ENCODE data around the gene PGAM5. TPM values are rescaled to one million over a fixed set of nuclear protein-coding genes. Genes with fewer than 3 reads are reported as not detected.

PGAM5 gene
- total RNA-seq, 4 donors from 2014 or later, result 21.6 to 45.8 (median 26.0) TPM

GRCh38 chr12:132664206-132665148, 46.2 kb upstream of the PGAM5 start:
- Histone ChIP-seq H3K9me3 (no peaks in the 10 kb centered on the region), H3K4me1 (no peaks in the 10 kb centered on the region), H3K27ac (no peak overlapping the region), H3K4me3 (replicated peaks in 1 of 3) (no peak overlapping the region), H3K27me3 (no peaks in the 10 kb centered on the region), H3K36me3 (peaks cover 14 to 36% of the 10 kb centered on the region in 2 donors)
- TF ChIP-seq, protein P1, sequence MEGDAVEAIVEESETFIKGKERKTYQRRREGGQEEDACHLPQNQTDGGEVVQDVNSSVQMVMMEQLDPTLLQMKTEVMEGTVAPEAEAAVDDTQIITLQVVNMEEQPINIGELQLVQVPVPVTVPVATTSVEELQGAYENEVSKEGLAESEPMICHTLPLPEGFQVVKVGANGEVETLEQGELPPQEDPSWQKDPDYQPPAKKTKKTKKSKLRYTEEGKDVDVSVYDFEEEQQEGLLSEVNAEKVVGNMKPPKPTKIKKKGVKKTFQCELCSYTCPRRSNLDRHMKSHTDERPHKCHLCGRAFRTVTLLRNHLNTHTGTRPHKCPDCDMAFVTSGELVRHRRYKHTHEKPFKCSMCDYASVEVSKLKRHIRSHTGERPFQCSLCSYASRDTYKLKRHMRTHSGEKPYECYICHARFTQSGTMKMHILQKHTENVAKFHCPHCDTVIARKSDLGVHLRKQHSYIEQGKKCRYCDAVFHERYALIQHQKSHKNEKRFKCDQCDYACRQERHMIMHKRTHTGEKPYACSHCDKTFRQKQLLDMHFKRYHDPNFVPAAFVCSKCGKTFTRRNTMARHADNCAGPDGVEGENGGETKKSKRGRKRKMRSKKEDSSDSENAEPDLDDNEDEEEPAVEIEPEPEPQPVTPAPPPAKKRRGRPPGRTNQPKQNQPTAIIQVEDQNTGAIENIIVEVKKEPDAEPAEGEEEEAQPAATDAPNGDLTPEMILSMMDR (IDR thresholded peaks at IDR 0.05), result no peak
- TF ChIP-seq POLR2A (IDR thresholded peaks at IDR 0.05), result no peak
- no peak for DNase-seq
- intact Hi-C loops (cut with DNase I), result no loop called here
- 85 to 86% methylated on average over 21 of the region's 21 CpGs for WGBS, 2 donors

GRCh38 chr12:132665149-132665491, 45.5 kb upstream of the PGAM5 start:
- intact Hi-C loops (cut with DNase I), result no loop called here
- Histone ChIP-seq H3K27ac (no peak overlapping the region), H3K36me3 (peaks cover 14 to 33% of the 10 kb centered on the region in 2 donors), H3K27me3 (no peaks in the 10 kb centered on the region), H3K9me3 (no peaks in the 10 kb centered on the region), H3K4me1 (no peaks in the 10 kb centered on the region), H3K4me3 (replicated peaks in 1 of 3) (no peak overlapping the region)
- DNase-seq, result no peak
- TF ChIP-seq, protein P1 (IDR thresholded peaks at IDR 0.05), result no peak
- no peak for TF ChIP-seq POLR2A (IDR thresholded peaks at IDR 0.05)
- WGBS, 2 donors, result 89 to 95% methylated on average over 13 of the region's 13 CpGs

GRCh38 chr12:132665794-132666193, 44.8 kb upstream of the PGAM5 start:
- no peak overlapping the region for H3K4me3 ChIP-seq (replicated peaks in 1 of 3)
- H3K27ac ChIP-seq, result no peak overlapping the region
- WGBS, 2 donors, result 94% methylated on average over 6 of the region's 6 CpGs
- intact Hi-C loops (cut with DNase I), result no loop called here
- TF ChIP-seq, protein P1 (IDR thresholded peaks at IDR 0.05), result no peak
- TF ChIP-seq POLR2A (IDR thresholded peaks at IDR 0.05), result no peak
- no peaks in the 10 kb centered on the region for H3K9me3 ChIP-seq
- H3K4me1 ChIP-seq, result no peaks in the 10 kb centered on the region
- peaks cover 14 to 26% of the 10 kb centered on the region in 2 donors for H3K36me3 ChIP-seq
- DNase-seq, result no peak
- H3K27me3 ChIP-seq, result no peaks in the 10 kb centered on the region

GRCh38 chr12:132668191-132669088, 42.2 kb upstream of the PGAM5 start:
- Histone ChIP-seq H3K36me3 (peaks cover 23 to 24% of the 10 kb centered on the region in 2 donors), H3K9me3 (no peaks in the 10 kb centered on the region), H3K27ac (no peak overlapping the region), H3K4me3 (replicated peaks in 1 of 3) (no peak overlapping the region), H3K4me1 (no peaks in the 10 kb centered on the region), H3K27me3 (no peaks in the 10 kb centered on the region)
- DNase-seq, result no peak
- 96% methylated on average over 30 of the region's 30 CpGs for WGBS, 2 donors
- TF ChIP-seq POLR2A (IDR thresholded peaks at IDR 0.05), result no peak
- TF ChIP-seq, protein P1 (IDR thresholded peaks at IDR 0.05), result no peak
- intact Hi-C loops (cut with DNase I), result no loop called here

Data from thyroid gland (tissue), 4 donors.